Transverse colon (tissue), 4 donors: ENCODE results near the gene PRSS27. TPM values are rescaled to one million over a fixed set of nuclear protein-coding genes. Genes with fewer than 3 reads are reported as not detected.

Source experiments
- DNase-seq: peaks from one replicate; pipeline ENCODE4 v3.0.0-alpha.2; 2019
- H3K27ac ChIP-seq, 4 donors: fragments of 200-600 bp; sonication (generic); 2 replicates each; pipeline ENCODE4 v1.5.1; 2016 to 2018; ENCODE audit warnings: inconsistent platforms in 4 of 4
- H3K27me3 ChIP-seq: fragments of 200-600 bp; sonication (generic); 2 replicates; pipeline ENCODE4 v1.5.1; 2017; ENCODE audit warnings: inconsistent platforms
- H3K36me3 ChIP-seq, 4 donors: fragments of 200-600 bp; sonication (generic); 2 replicates each; pipeline ENCODE4 v1.5.1; 2017 to 2019; ENCODE audit warnings: inconsistent platforms in 4 of 4
- H3K4me1 ChIP-seq, 4 donors: fragments of 200-600 bp; sonication (generic); 2 replicates each; pipeline ENCODE4 v1.5.1; 2017 to 2020; ENCODE audit warnings: inconsistent platforms in 4 of 4
- H3K4me3 ChIP-seq, 4 donors: fragments of 200-600 bp; sonication (generic); 1 replicate in 1 of 4; 2 replicates in 3 of 4; pipeline versions ENCODE4 v1.5.1 to v1.6.1; 2017 to 2019; ENCODE audit warnings: inconsistent platforms in 4 of 4
- H3K9me3 ChIP-seq, 2 donors: fragments of 200-600 bp; sonication (generic); 2 replicates each; pipeline ENCODE4 v1.5.1; 2017 to 2019; ENCODE audit warnings: inconsistent platforms in 2 of 2
- EP300 ChIP-seq: sonication (generic); formaldehyde crosslinking; IDR thresholded peaks from one replicate; pipeline ENCODE4 v1.6.1; 2017; ENCODE audit warnings: antibody characterized with exemption, low read depth
- POLR2A ChIP-seq: fragments of 450-650 bp; IDR thresholded peaks from one replicate; pipeline ENCODE4 v1.6.1; 2016; ENCODE audit warnings: antibody characterized with exemption, mild to moderate bottlenecking, moderate library complexity
- POLR2AphosphoS5 ChIP-seq, 3 donors: sonication (generic); formaldehyde crosslinking; IDR thresholded peaks; one replicate each; pipeline ENCODE4 v1.6.1; 2016; ENCODE audit warnings: antibody characterized with exemption in 3 of 3
- WGBS, 2 donors: methylation state at CpG; one replicate each; pipeline ENCODE4 v1.1.5; 2018; ENCODE audit warnings: low coverage in 1 of 2; 5-methylcytosine and 5-hydroxymethylcytosine counted together
- in situ Hi-C, 4 donors: fragments of 200-750 bp; cut with MboI; loops; one replicate each; pipeline versions ENCODE4 v1.15.0 to v1.15.1; 2017; ENCODE audit warnings: low sequenced_read_pairs in 3 of 4, low pct_ligation_motif_present in 1 of 4, low pct_unique_long_range_greater_than_20kb in 1 of 4
- intact Hi-C: fragments of 100-400 bp; cut with DNase I; formaldehyde crosslinking; loops from one replicate; pipeline ENCODE4 v1.15.1; 2023; ENCODE audit warnings: low total_unique reads
- total RNA-seq, 4 donors: library from RNA; depleted of rRNA; stranded (reverse); fragments of >200 nt; gene quantifications; one replicate each; pipeline ENCODE4 v1.1.0, GENCODE V29; 2016
- TF ChIP-seq, protein P1 (sequence below), 5 experiments: fragments of 200-600 bp in 3 of 5; fragments of 450-650 bp in 2 of 5; sonication (generic) in 3 of 5; IDR thresholded peaks; 1 replicate in 2 of 5; 2 replicates in 3 of 5; pipeline ENCODE4 v1.5.1; 2016 to 2017; ENCODE audit warnings: antibody characterized with exemption in 5 of 5, inconsistent platforms in 3 of 5, mild to moderate bottlenecking in 2 of 5, moderate library complexity in 1 of 5

PRSS27 gene
- total RNA-seq, 4 donors from 2014 or later = 1.3 TPM; not detected in 3

DNA sequence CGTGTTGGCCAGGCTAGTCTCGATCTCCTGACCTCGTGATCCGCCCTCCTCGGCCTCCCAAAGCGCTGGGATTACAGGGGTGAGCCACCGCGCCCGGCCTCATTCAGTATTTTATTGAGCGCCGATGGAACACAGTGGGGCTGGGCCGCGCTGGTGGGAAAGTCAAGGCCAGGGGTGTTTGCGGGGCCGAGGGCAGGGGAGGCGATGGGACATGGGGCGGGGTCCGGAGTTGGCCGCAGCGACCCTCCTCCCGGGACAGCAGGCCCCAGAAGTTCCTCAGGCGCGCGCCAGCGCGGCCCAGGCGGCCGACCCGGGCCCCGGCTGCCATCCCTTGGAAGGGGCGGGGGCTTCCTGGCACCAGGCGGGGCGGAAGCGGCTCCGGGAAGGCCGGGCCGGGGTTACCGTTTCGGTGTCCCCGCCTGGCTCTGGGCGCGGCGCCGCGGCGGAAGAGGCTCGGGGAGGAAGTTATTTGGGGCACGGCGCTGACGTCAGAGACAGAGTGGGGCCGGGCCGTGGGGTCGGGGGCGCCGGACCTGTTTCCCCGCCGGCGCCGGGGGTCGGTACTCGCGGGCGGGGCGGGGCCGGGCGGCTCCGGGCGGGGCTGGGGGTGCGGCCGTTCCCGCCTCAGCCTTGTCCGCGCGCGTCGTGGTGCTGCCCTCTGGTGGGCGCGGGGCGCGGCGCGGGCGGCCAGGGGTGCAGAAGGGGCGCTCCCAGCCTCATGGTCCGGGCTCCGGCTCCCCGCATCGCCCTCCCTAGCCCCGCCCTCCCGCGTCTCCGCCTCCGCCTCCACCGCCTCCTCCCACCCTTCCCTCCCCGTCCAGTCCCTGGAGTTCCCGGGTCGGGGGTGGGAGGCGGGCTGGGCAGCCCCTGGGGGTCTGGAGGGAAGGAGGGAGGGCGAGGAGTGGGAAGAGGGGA is 952 bp upstream of the PRSS27 start:
- H3K4me3 ChIP-seq = peak overlapping the region; percentile 47 to 73 (median 62)
- in situ Hi-C loops = no loop called here
- WGBS, 2 donors = 2% methylated on average over 25 of the region's 99 CpGs; no CpG with 5 or more reads in 1 of the 2 donors
- no peaks in the 10 kb centered on the region for H3K36me3 ChIP-seq
- intact Hi-C loops = no loop called here
- TF ChIP-seq EP300 (no peak), POLR2A (peak; percentile 38), POLR2AphosphoS5 (IDR thresholded peaks at IDR 0.05) (peak in 2 of 3 donors; percentile 12 to 49)
- TF ChIP-seq, protein P1, sequence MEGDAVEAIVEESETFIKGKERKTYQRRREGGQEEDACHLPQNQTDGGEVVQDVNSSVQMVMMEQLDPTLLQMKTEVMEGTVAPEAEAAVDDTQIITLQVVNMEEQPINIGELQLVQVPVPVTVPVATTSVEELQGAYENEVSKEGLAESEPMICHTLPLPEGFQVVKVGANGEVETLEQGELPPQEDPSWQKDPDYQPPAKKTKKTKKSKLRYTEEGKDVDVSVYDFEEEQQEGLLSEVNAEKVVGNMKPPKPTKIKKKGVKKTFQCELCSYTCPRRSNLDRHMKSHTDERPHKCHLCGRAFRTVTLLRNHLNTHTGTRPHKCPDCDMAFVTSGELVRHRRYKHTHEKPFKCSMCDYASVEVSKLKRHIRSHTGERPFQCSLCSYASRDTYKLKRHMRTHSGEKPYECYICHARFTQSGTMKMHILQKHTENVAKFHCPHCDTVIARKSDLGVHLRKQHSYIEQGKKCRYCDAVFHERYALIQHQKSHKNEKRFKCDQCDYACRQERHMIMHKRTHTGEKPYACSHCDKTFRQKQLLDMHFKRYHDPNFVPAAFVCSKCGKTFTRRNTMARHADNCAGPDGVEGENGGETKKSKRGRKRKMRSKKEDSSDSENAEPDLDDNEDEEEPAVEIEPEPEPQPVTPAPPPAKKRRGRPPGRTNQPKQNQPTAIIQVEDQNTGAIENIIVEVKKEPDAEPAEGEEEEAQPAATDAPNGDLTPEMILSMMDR (IDR thresholded peaks at IDR 0.05) = peak in 4 of 5 experiments; percentile 37 to 82 (median 75)
- H3K4me1 ChIP-seq = peaks cover 4 to 27% (median 21%) of the 10 kb centered on the region in 4 donors
- DNase-seq = peak; percentile 90
- peak overlapping the region; percentile 79 to 90 (median 86) for H3K27ac ChIP-seq
- H3K9me3 ChIP-seq = no peaks in the 10 kb centered on the region
- H3K27me3 ChIP-seq = peaks cover 13% of the 10 kb centered on the region

DNA sequence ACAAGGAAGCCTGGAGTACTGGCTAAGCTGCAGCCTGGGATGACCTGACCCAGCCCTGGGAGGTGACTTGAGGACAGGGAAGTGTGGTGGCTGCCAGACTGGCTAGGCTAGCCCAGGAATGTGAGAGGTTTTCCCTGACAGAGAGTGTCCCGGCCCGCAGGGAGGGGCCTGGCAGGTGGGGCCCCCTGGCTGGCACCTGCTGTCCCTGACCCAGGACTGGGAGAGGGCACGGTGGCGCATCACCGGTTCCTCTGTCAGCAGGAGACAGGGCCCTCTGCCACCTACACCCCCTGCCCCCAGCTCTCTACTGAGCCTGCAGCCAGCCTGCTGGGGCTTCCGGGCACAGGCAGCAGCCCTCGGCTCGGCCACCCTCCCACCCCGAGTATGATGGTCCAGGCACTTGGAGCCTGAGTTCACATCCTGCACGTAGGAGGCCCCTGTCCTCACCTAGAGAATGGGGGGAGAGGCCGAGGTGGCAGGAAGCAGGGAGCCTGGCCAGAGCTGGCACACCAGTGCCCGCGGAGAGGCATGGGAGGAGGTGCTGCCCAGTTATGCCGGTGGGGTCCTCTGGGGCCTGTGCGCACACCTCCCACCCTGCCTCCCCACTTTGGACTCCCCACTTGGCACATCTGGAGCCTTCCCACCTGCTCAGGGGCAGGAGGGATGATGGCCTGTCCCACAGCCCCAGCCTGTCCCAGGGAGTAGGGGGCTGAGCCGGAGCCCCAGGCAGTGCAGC is 528 bp downstream of the PRSS27 start:
- H3K36me3 ChIP-seq = no peaks in the 10 kb centered on the region
- H3K27me3 ChIP-seq = peaks cover 18% of the 10 kb centered on the region
- peak; percentile 80 for DNase-seq
- H3K4me3 ChIP-seq = no peak overlapping the region
- peaks cover 4 to 34% (median 23%) of the 10 kb centered on the region in 4 donors for H3K4me1 ChIP-seq
- H3K27ac ChIP-seq = peak overlapping the region in 3 of 4 donors; percentile 26 to 90 (median 87)
- no peak for TF ChIP-seq EP300
- TF ChIP-seq, protein P1 (IDR thresholded peaks at IDR 0.05) = no peak
- TF ChIP-seq POLR2AphosphoS5 (IDR thresholded peaks at IDR 0.05) = peak in 2 of 3 donors; percentile 14 to 42
- no peak for TF ChIP-seq POLR2A
- WGBS, 2 donors = 55% methylated on average over 12 of the region's 16 CpGs; no CpG with 5 or more reads in 1 of the 2 donors
- intact Hi-C loops = no loop called here
- H3K9me3 ChIP-seq = no peaks in the 10 kb centered on the region
- in situ Hi-C loops = no loop called here

GRCh38 chr16:2717383-2718263 is 2.4 kb downstream of the PRSS27 start:
- Histone ChIP-seq H3K27ac (no peak overlapping the region), H3K27me3 (peaks cover 19% of the 10 kb centered on the region), H3K9me3 (no peaks in the 10 kb centered on the region), H3K4me1 (peaks cover 4 to 34% (median 23%) of the 10 kb centered on the region in 4 donors), H3K4me3 (no peak overlapping the region), H3K36me3 (no peaks in the 10 kb centered on the region)
- WGBS, 2 donors = 73 to 80% methylated on average over 2 to 21 of the region's 21 CpGs
- intact Hi-C loops = no loop called here
- in situ Hi-C loops = no loop called here
- TF ChIP-seq EP300 (no peak), POLR2A (no peak), POLR2AphosphoS5 (IDR thresholded peaks at IDR 0.05) (no peak)
- TF ChIP-seq, protein P1 (IDR thresholded peaks at IDR 0.05) = no peak
- DNase-seq = no peak
